DND-41 (cell line): ENCODE measurements around the gene RNF175.

Experiments used
- ATAC-seq: fragments of 200-7000 bp; cut with Tn5 transposase; 3 replicates; pipeline ENCODE4 v1.9.1; 2021; ENCODE audit warnings: low read depth; ENCODE audit not compliant: insufficient read depth
- DNase-seq: peaks from one replicate; pipeline ENCODE4 v3.0.0-alpha.2; 2020
- H2AFZ ChIP-seq: 2 replicates; pipeline ENCODE4 v1.6.0; 2012; ENCODE audit warnings: low read depth, low read length
- H3K27ac ChIP-seq: 2 replicates; pipeline ENCODE4 v1.5.1; 2012; ENCODE audit warnings: low read length, inconsistent platforms
- H3K27me3 ChIP-seq: fragments of 200-600 bp; sonication (generic); 2 replicates; pipeline ENCODE4 v1.6.0; 2012; ENCODE audit warnings: low read length, mild to moderate bottlenecking, inconsistent platforms; ENCODE audit not compliant: insufficient read depth, poor library complexity
- H3K36me3 ChIP-seq: 2 replicates; pipeline ENCODE4 v1.5.1; 2012; ENCODE audit warnings: low read length, inconsistent platforms; ENCODE audit not compliant: insufficient read depth
- H3K4me1 ChIP-seq: 2 replicates; pipeline ENCODE4 v1.5.1; 2012; ENCODE audit warnings: mild to moderate bottlenecking, low read length; ENCODE audit not compliant: insufficient read depth
- H3K4me2 ChIP-seq: 2 replicates; pipeline ENCODE4 v1.6.0; 2012; ENCODE audit warnings: mild to moderate bottlenecking, moderate library complexity, low read length, inconsistent platforms; ENCODE audit not compliant: insufficient read depth
- H3K4me3 ChIP-seq, 2 experiments: fragments of 200-600 bp in 1 of 2; shearing (Covaris generic) in 1 of 2; 2 replicates each; pipeline ENCODE4 v1.5.1; 2012 to 2016; ENCODE audit warnings: inconsistent platforms in 2 of 2, low read length in 2 of 2, mild to moderate bottlenecking in 2 of 2, low read depth in 1 of 2, moderate library complexity in 1 of 2
- H3K79me2 ChIP-seq: 2 replicates; pipeline ENCODE4 v1.6.0; 2012; ENCODE audit warnings: low read length, inconsistent platforms; ENCODE audit not compliant: insufficient read depth
- H3K9ac ChIP-seq: 2 replicates; pipeline ENCODE4 v1.6.0; 2012; ENCODE audit warnings: low read depth, mild to moderate bottlenecking, inconsistent platforms, low read length, moderate library complexity
- H3K9me3 ChIP-seq: 2 replicates; pipeline ENCODE4 v1.5.1; 2012; ENCODE audit warnings: low read length, moderate library complexity, mild to moderate bottlenecking, inconsistent platforms; ENCODE audit not compliant: insufficient read depth, severe bottlenecking
- H4K20me1 ChIP-seq: 2 replicates; pipeline ENCODE4 v1.6.0; 2012; ENCODE audit warnings: low read length; ENCODE audit not compliant: insufficient read depth
- EZH2 ChIP-seq: IDR thresholded peaks from 3 replicates; pipeline ENCODE4 v1.6.1; 2012; ENCODE audit warnings: borderline replicate concordance, low read depth, mild to moderate bottlenecking, moderate library complexity, low read length, inconsistent platforms; ENCODE audit not compliant: severe bottlenecking
- TF ChIP-seq, protein P1 (sequence below): IDR thresholded peaks from 2 replicates; pipeline ENCODE4 v1.5.1; 2012; ENCODE audit warnings: borderline replicate concordance, low read length, moderate library complexity, mild to moderate bottlenecking; ENCODE audit not compliant: poor library complexity, severe bottlenecking; ENCODE audit errors: extremely low read depth

The RNF175 gene

DNA sequence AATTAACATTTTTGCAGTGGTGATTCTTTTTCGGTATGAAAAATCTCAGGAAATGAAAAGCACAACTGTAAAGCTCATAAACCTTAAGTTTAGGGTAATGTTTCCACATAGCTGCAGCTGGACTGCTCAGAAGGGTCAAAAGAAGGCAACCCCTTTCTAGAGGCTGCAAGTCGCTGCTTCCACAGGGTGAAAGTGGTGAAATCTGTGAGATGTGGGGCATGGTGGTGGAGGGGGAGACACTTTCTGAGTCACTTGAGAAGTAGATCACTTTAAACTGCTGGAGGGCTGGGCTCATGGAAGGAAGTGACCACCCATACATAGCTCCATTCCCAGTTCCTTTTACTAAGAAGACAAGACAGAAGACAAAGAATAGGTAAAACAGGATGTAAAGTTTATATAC is 20.4 kb upstream of the RNF175 start:
- H3K9ac ChIP-seq: no peak overlapping the region
- no peaks in the 10 kb centered on the region for H3K27me3 ChIP-seq
- H3K9me3 ChIP-seq: no peaks in the 10 kb centered on the region
- no peak overlapping the region for H3K4me2 ChIP-seq
- no peak for TF ChIP-seq EZH2
- TF ChIP-seq, protein P1, sequence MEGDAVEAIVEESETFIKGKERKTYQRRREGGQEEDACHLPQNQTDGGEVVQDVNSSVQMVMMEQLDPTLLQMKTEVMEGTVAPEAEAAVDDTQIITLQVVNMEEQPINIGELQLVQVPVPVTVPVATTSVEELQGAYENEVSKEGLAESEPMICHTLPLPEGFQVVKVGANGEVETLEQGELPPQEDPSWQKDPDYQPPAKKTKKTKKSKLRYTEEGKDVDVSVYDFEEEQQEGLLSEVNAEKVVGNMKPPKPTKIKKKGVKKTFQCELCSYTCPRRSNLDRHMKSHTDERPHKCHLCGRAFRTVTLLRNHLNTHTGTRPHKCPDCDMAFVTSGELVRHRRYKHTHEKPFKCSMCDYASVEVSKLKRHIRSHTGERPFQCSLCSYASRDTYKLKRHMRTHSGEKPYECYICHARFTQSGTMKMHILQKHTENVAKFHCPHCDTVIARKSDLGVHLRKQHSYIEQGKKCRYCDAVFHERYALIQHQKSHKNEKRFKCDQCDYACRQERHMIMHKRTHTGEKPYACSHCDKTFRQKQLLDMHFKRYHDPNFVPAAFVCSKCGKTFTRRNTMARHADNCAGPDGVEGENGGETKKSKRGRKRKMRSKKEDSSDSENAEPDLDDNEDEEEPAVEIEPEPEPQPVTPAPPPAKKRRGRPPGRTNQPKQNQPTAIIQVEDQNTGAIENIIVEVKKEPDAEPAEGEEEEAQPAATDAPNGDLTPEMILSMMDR: no peak
- H3K4me3 ChIP-seq: no peak overlapping the region
- H4K20me1 ChIP-seq: no peaks in the 10 kb centered on the region
- no peak for DNase-seq
- no peak for ATAC-seq
- H3K79me2 ChIP-seq: no peaks in the 10 kb centered on the region
- no peaks in the 10 kb centered on the region for H3K36me3 ChIP-seq
- no peak overlapping the region for H2AFZ ChIP-seq
- H3K4me1 ChIP-seq: no peaks in the 10 kb centered on the region
- H3K27ac ChIP-seq: no peak overlapping the region

DNA sequence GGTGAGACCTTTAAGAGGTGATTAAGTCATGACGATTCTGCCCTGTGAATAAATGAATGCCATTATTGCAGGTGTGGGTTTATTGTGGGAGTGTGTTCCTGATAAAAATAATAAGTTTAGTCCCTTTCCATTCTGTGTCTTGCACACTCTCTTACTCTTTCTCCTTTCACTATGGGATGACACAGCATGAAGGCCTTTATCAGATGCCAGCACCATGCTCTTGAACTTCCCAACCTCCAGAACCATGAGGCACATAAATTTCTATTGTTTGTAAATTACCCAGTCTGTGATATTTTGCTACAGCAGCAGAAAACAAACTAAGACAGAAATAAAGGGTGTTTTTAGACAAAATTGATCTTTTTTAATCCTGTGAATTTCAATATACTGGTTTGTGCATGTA is 18.6 kb upstream of the RNF175 start:
- ATAC-seq: no peak
- DNase-seq: no peak
- H3K79me2 ChIP-seq: no peaks in the 10 kb centered on the region

DNA sequence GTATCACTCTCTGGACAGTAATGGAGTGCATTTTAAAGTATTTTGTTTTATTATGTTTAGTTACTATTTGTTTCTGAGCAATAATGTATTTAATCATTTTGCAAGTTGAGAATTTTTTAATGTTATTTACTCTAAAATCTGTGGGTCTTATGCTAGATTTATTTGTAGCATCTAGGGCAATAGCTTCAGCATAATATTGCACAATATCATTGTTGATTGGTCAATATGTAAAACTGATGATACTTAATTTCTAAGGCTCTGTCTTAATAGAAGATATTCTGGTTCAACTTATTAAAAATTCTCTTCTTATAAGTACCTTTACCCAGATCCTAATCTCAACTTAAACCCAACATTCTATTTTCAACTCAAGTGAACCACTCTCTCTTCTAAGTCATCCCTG is 17.6 kb upstream of the RNF175 start:
- Histone ChIP-seq H3K4me2 (no peak overlapping the region), H3K9ac (no peak overlapping the region), H4K20me1 (no peaks in the 10 kb centered on the region), H3K79me2 (no peaks in the 10 kb centered on the region), H3K27ac (no peak overlapping the region), H3K27me3 (no peaks in the 10 kb centered on the region), H3K36me3 (no peaks in the 10 kb centered on the region), H3K4me3 (no peak overlapping the region), H3K9me3 (no peaks in the 10 kb centered on the region), H2AFZ (no peak overlapping the region), H3K4me1 (no peaks in the 10 kb centered on the region)
- TF ChIP-seq, protein P1: no peak
- TF ChIP-seq EZH2: no peak
- ATAC-seq (no peak), DNase-seq (no peak)

More for the DNA sequence above, 18.6 kb upstream of the RNF175 start:
- Histone ChIP-seq H3K4me2 (no peak overlapping the region), H3K36me3 (no peaks in the 10 kb centered on the region), H3K9ac (no peak overlapping the region), H2AFZ (no peak overlapping the region), H3K27ac (no peak overlapping the region), H3K9me3 (no peaks in the 10 kb centered on the region), H4K20me1 (no peaks in the 10 kb centered on the region), H3K27me3 (no peaks in the 10 kb centered on the region), H3K4me1 (no peaks in the 10 kb centered on the region), H3K4me3 (no peak overlapping the region)
- TF ChIP-seq, protein P1: no peak
- TF ChIP-seq EZH2: no peak

DNA sequence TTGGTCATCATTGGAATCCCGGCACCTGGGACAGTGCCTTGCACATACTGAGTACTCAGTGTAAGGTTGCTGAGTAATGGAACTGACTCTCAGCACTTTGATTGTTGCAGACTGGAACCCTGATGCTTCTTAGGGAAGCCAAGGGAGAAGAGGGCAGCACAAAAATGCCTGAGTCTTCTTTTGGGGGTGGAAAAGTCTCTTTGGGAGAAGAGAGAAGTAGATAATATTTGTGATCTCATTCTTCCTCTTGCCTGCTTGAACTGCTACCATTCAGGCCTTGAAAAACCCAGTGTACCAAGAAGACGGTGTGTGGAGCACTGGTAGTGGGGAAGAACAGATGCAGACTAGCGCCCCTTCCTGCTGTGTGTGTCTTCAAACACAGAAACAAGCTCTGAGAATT is 16.8 kb upstream of the RNF175 start:
- TF ChIP-seq EZH2: no peak
- TF ChIP-seq, protein P1: no peak
- Histone ChIP-seq H3K4me3 (no peak overlapping the region), H3K4me1 (no peaks in the 10 kb centered on the region), H3K9me3 (no peaks in the 10 kb centered on the region), H3K9ac (no peak overlapping the region), H3K36me3 (no peaks in the 10 kb centered on the region), H4K20me1 (no peaks in the 10 kb centered on the region), H3K27me3 (no peaks in the 10 kb centered on the region), H3K79me2 (no peaks in the 10 kb centered on the region), H3K4me2 (no peak overlapping the region), H2AFZ (no peak overlapping the region), H3K27ac (no peak overlapping the region)
- DNase-seq (no peak), ATAC-seq (no peak)
